Measurements from ENCODE around the gene HDAC4. TPM values are rescaled to one million over a fixed set of nuclear protein-coding genes. Genes with fewer than 3 reads are reported as not detected.

Gene HDAC4
- total RNA-seq, 1 donor from 2014 or later, result 11.8 TPM

- FAIRE-seq, result no peak
- peaks cover 21% of the 10 kb centered on the region for H3K27me3 ChIP-seq (ENCODE audit: insufficient read depth, low read length)
- no peak overlapping the region for H3K4me3 ChIP-seq (ENCODE audit: insufficient read depth, low read depth, low read length)
These were observed 391.9 kb downstream of the HDAC4 start for GRCh38 chr2:239008677-239009588.

DNA sequence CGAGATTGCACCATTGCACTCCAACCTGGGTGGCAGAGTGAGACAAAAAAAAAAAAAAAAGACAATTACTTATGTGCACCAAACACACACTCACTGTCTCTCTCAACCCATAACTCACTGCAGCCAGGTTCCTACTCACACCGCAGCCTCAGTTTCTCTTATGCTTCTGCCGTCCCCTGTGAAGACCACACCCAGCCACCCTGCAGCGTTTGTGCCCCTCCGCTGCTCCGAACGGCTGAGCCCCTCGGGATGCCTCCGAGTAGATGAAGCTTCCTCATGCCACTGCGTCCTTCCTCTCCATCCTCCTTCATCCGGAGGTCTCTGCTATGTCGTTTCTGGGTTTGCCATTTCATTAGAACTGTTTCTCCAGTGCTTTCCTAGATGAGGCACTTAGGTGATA lies 392.8 kb downstream of the HDAC4 start:
- FAIRE-seq (no peak), DNase-seq (ENCODE audit: low read depth) (no peak)
- Histone ChIP-seq H3K27ac (ENCODE audit: low read depth, low read length) (no peak overlapping the region), H3K4me2 (ENCODE audit: low read length) (no peak overlapping the region), H4K20me1 (ENCODE audit: insufficient read depth, low read length) (no peaks in the 10 kb centered on the region), H3K4me3 (ENCODE audit: insufficient read depth, low read depth, low read length) (no peak overlapping the region), H3K36me3 (ENCODE audit: insufficient read depth, low read length) (no peaks in the 10 kb centered on the region), H3K27me3 (ENCODE audit: insufficient read depth, low read length) (peaks cover 25% of the 10 kb centered on the region), H3K9ac (ENCODE audit: low read length) (no peak overlapping the region), H3K9me3 (ENCODE audit: insufficient read depth, low read depth, low read length) (no peaks in the 10 kb centered on the region), H2AFZ (ENCODE audit: low read depth, low read length) (no peak overlapping the region), H3K79me2 (ENCODE audit: insufficient read depth, low read length) (no peaks in the 10 kb centered on the region), H3K4me1 (ENCODE audit: insufficient read depth, low read length) (no peaks in the 10 kb centered on the region)
- Mint-ChIP-seq H3K4me3 (ENCODE audit: unreplicated experiment) (no peak overlapping the region), H3K36me3 (ENCODE audit: low read depth, unreplicated experiment) (no peaks in the 10 kb centered on the region), H3K4me1 (ENCODE audit: low read depth, unreplicated experiment) (no peaks in the 10 kb centered on the region), H3K27me3 (ENCODE audit: low read depth, unreplicated experiment) (peaks cover 44% of the 10 kb centered on the region), H3K9me3 (ENCODE audit: unreplicated experiment) (peaks cover 7% of the 10 kb centered on the region), H3K27ac (ENCODE audit: unreplicated experiment) (no peak overlapping the region)
- TF ChIP-seq CTCF (IDR thresholded peaks at IDR 0.05; ENCODE audit: insufficient read depth, low read depth, low read length) (no peak), EZH2 (IDR thresholded peaks at IDR 0.05; ENCODE audit: insufficient read depth, low read length) (no peak)

More at GRCh38 chr2:239008677-239009588, 391.9 kb downstream of the HDAC4 start:
- DNase-seq (ENCODE audit: low read depth), result no peak
- Histone ChIP-seq H3K9ac (ENCODE audit: low read length) (no peak overlapping the region), H3K9me3 (ENCODE audit: insufficient read depth, low read depth, low read length) (no peaks in the 10 kb centered on the region), H3K36me3 (ENCODE audit: insufficient read depth, low read length) (no peaks in the 10 kb centered on the region), H3K4me1 (ENCODE audit: insufficient read depth, low read length) (no peaks in the 10 kb centered on the region), H4K20me1 (ENCODE audit: insufficient read depth, low read length) (no peaks in the 10 kb centered on the region), H2AFZ (ENCODE audit: low read depth, low read length) (no peak overlapping the region), H3K4me2 (ENCODE audit: low read length) (no peak overlapping the region), H3K27ac (ENCODE audit: low read depth, low read length) (no peak overlapping the region), H3K79me2 (ENCODE audit: insufficient read depth, low read length) (no peaks in the 10 kb centered on the region)
- H3K4me3 Mint-ChIP-seq (ENCODE audit: unreplicated experiment), result no peak overlapping the region
- peaks cover 7% of the 10 kb centered on the region for H3K9me3 Mint-ChIP-seq (ENCODE audit: unreplicated experiment)
- peak overlapping the region; percentile 63 for H3K27ac Mint-ChIP-seq (ENCODE audit: unreplicated experiment)
- no peaks in the 10 kb centered on the region for H3K4me1 Mint-ChIP-seq (ENCODE audit: low read depth, unreplicated experiment)
- H3K27me3 Mint-ChIP-seq (ENCODE audit: low read depth, unreplicated experiment), result peaks cover 45% of the 10 kb centered on the region
- no peaks in the 10 kb centered on the region for H3K36me3 Mint-ChIP-seq (ENCODE audit: low read depth, unreplicated experiment)
- TF ChIP-seq CTCF (IDR thresholded peaks at IDR 0.05; ENCODE audit: insufficient read depth, low read depth, low read length), result no peak
- TF ChIP-seq EZH2 (IDR thresholded peaks at IDR 0.05; ENCODE audit: insufficient read depth, low read length), result no peak
